GM12872 (cell line): ENCODE data around the gene TRABD2B.

Experiments
- CTCF ChIP-seq: IDR thresholded peaks from 3 replicates; pipeline ENCODE4 v1.5.1; 2011; ENCODE audit warnings: low read depth, mild to moderate bottlenecking, low read length, moderate library complexity; ENCODE audit not compliant: insufficient read depth

The TRABD2B gene

DNA sequence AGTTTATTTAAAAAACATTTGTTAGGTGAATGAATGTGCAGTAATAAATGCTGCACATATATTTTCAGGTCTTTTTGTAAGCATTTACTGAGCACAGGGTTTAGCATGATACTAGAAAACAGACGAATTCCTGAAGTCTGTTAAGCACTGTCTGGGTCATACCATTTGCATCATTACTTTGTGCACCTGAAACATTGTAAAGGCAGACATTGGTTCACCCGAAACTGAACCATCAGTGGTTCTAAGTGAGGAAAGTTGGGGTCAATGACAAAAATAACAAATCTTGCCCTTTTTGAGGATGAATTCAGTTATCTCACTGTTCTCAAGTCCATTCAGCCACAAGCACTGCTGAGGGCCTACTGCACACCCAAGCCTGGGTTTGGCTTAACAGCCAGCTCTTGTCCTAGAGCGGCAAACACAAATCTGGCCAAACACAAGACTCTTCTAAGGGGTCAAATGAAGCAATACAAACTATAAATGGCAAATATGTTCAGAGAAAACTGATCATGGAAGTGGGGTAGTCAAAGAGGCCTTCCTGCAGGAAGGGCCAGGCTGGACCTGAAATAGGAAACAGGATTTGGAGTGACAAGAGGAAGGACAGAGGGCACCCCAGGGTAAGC, 21.8 kb downstream of the TRABD2B start:
- TF ChIP-seq CTCF: no peak

- TF ChIP-seq CTCF: peak; percentile 50
Measured at GRCh38 chr1:47972864-47973432, 24.2 kb downstream of the TRABD2B start.

DNA sequence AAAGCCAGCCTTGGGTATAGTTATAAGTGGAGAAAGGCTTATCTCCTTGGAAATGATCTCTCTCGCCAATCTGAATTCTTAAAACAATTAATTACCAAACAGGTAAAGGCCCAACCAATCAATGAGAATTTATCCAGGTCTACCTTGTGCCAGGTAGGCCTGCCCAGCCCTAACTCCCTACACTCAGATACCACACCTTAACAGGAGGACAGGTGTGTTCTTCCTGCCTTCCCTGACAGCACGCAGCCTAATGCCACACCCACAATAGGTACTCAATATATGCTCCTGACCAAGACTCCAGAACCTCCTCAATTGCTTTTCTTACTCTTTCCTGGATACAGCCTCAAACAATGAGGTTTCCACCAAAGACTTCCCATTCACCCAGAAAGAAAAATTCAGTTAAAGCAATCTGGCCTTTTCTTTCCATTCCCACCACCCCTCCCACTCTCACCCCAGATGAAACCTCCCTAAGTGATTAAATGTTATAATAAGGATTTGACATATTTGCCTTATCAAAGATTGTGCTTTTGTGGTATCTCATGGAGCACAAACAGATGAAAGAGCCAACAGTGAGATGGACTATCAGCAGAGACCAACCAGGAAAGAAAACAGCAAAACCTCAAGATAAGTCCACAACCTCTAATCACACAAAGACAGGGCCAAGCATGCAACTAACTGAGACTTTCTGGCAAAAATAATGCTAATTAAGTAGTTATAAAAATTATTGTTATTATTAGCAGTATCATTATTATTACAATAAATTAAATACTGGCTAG, 25.6 kb downstream of the TRABD2B start:
- TF ChIP-seq CTCF: no peak

- no peak for TF ChIP-seq CTCF
Measured at GRCh38 chr1:47970882-47971281, 26.3 kb downstream of the TRABD2B start.

DNA sequence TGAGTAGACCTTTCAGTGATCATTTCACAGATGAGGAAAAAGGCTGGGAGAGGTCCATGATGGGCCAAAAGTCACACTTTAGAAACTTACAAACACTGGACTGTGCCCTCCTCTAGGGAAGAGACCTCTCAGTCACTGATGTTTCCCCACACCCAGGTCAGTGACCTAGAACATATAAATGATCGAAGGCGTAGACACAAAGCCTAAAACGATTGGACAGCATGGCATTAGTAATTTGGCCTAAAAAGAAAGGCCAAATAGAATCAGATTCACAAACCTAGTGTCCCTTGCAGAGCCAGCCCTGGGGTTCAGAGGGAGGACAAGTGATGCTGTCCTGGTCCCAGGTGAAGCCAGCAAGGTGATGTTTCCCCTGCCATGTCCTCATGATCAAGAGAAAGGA, 27.7 kb downstream of the TRABD2B start:
- TF ChIP-seq CTCF: no peak

GRCh38 chr1:47968556-47968888, 28.7 kb downstream of the TRABD2B start:
- TF ChIP-seq CTCF: no peak

GRCh38 chr1:47967864-47968555, 29.2 kb downstream of the TRABD2B start:
- no peak for TF ChIP-seq CTCF
